ENCODE results near the gene VAMP8.
"Not testable (repeated sequence)": the region's sequence is repeated elsewhere in the genome, so short reads cannot be mapped to it uniquely, and the experiment has no call there.

GRCh38 chr2:85614757-85615156, 37.4 kb downstream of the VAMP8 start:
- TF ChIP-seq CTCF (IDR thresholded peaks at IDR 0.05; ENCODE audit: extremely low read depth in 1 of 2, insufficient read depth in 1 of 2, low read depth in 1 of 2, low read length in 2 of 2); EZH2 (IDR thresholded peaks at IDR 0.05; ENCODE audit: borderline replicate concordance, low read depth, low read length, severe bottlenecking); POLR2A (IDR thresholded peaks at IDR 0.05; ENCODE audit: low read depth, low read length); GATA2 (IDR thresholded peaks at IDR 0.05; ENCODE audit: insufficient read depth, insufficient read length, low read depth, low read length); MAX (IDR thresholded peaks at IDR 0.05; ENCODE audit: insufficient read depth, insufficient read length); POLR2AphosphoS5 (IDR thresholded peaks at IDR 0.05; ENCODE audit: insufficient read depth, low read depth, low read length); JUN (IDR thresholded peaks at IDR 0.05; ENCODE audit: borderline replicate concordance, insufficient read depth, insufficient read length, low read depth): not testable (repeated sequence)

Measured in endothelial cell of umbilical vein (primary cell).